ENCODE results near the gene RDM1.
"Not testable (repeated sequence)": the region's sequence is repeated elsewhere in the genome, so short reads cannot be mapped to it uniquely, and the experiment has no call there.

RDM1 gene

DNA sequence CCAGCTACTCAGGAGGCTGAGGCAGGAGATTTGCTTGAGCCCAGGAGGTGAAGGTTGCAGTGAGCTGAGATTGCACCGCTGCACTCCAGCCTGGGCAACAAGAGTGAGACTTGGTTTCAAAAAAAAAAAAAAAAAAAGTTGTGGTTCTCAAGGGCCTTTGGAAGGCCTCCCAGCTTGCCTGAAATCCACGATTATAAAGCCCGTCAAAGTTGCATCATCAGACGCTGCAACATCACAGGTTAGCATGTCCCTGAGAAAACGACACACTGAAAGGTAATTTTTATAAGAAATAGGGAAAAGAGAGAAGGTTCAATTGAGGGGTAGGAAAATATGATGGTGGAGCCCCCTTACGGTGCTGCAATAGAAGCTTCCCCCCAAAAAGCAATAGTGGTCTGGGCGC lies 17.5 kb upstream of the RDM1 start:
- H3K4me1 Mint-ChIP-seq, result peaks cover 2% of the 10 kb centered on the region
- no peaks in the 10 kb centered on the region for H3K36me3 Mint-ChIP-seq (ENCODE audit: low read depth)
- no peaks in the 10 kb centered on the region for H3K9me3 Mint-ChIP-seq
- H3K27me3 Mint-ChIP-seq, result no peaks in the 10 kb centered on the region
- no peak overlapping the region for H3K4me3 Mint-ChIP-seq
- no peak overlapping the region for H3K27ac Mint-ChIP-seq
- DNase-seq, result no peak
- no peak for ATAC-seq

DNA sequence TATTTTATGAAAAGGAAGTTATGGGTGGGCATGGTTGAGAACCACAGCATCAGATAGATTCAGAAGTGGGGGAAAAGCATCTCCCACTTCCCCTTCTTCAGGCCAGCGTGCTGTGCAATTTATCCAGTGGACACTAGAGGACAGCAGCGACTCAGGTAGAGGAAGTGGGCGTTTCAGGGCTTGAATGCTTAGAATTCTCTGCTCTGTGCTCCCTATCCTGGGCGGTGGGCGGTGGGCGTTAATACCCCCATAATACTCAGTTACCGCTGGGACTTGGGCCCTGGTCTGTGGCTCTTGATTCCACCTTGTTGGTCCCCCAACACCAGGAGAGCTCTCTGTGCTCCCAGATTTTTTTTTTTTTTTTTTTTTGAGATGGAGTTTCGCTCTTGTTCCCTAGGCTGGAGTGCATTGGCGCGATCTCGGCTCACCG lies 16.6 kb upstream of the RDM1 start:
- H3K27ac Mint-ChIP-seq, result no peak overlapping the region
- H3K9me3 Mint-ChIP-seq, result no peaks in the 10 kb centered on the region
- ATAC-seq (peak; percentile 73), DNase-seq (peak; percentile 59)
- no peak overlapping the region for H3K4me3 Mint-ChIP-seq
- no peaks in the 10 kb centered on the region for H3K36me3 Mint-ChIP-seq (ENCODE audit: low read depth)
- H3K27me3 Mint-ChIP-seq, result no peaks in the 10 kb centered on the region
- peaks cover 2% of the 10 kb centered on the region for H3K4me1 Mint-ChIP-seq

DNA sequence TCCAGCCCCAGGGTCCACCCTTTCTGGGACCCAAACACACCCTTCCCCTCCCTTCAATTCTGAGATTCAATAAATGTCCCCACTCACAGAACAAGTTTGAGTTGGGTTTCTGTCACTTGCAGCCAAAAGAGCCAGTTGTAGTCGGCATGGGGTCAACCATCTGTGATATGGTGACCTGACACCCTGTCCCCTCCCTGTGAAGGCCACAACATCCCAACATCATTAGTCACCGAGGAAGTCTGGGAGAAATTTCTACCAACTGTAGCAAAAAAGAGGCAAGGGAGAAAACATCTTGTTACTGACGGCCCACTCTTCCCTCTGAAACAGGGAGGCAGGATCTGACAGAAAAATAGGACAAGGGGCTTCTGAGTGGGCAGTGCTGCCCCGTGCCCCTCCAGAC lies 13.6 kb upstream of the RDM1 start:
- no peaks in the 10 kb centered on the region for H3K36me3 Mint-ChIP-seq (ENCODE audit: low read depth)
- H3K4me3 Mint-ChIP-seq, result no peak overlapping the region
- DNase-seq (no peak), ATAC-seq (no peak)
- H3K4me1 Mint-ChIP-seq, result peaks cover 2% of the 10 kb centered on the region
- H3K27ac Mint-ChIP-seq, result no peak overlapping the region
- no peaks in the 10 kb centered on the region for H3K27me3 Mint-ChIP-seq
- H3K9me3 Mint-ChIP-seq, result no peaks in the 10 kb centered on the region

DNA sequence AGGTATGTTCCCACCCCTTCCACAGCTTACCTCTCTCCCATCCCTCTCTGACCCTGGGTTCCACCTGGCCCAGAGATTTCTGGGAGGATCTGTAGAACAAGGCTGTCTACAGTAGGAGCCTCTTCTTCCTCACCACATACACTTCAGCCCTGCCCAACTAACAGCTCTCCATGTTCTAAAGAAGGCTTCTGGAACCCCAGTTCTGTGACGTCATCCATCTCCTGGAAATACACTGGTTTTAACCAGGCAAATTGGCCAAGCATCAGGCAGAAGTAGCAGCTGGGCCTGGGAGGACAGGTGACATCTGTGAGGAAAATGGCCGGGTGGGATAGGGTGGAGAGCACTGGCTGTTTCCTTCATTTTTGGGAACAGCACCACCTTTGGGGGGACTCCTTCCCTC lies 13.0 kb upstream of the RDM1 start, which contains the start of gene LYZL6:
LYZL6 (minus strand) TSS at position 177 of the 400 bp plus-strand sequence. CDS start 4,357 bp downstream, outside the sequence.
- H3K27ac Mint-ChIP-seq, result no peak within 1 kb of the TSS
- H3K27me3 Mint-ChIP-seq, result no peaks in the 10 kb centered on the region
- H3K4me3 Mint-ChIP-seq, result no peak within 1 kb of the TSS
- no peaks in the 10 kb centered on the region for H3K36me3 Mint-ChIP-seq (ENCODE audit: low read depth)
- ATAC-seq (no peak), DNase-seq (no peak)
- H3K9me3 Mint-ChIP-seq, result no peaks in the 10 kb centered on the region
- peaks cover 2% of the 10 kb centered on the region for H3K4me1 Mint-ChIP-seq

DNA sequence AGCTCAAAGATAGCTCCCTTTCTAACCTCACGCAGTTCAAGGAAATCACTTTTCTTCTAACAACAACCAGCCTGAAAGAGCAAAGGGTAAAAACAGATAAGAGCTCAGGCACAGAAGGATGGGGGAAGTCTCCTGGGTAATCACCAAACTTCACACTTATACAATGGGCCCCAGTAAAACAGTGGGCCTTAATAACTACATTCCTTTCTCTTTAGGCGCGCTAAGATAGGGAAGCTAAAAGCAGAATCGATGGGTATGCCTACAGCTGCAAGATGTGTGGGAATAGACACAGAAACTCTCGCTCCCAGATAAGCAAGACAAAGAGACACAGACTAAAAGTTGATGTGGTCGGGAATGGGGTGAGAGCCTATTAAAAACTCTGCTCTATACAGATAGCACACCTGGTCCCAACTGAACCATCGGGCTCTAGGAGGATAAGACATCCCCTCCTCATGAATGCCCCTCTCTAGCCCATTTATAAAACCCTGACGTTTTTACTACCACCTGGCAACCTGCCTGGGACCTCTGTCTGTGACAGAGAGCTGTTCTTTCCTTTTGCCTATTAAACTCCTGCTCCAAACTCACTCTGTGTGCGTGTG lies 12.1 kb upstream of the RDM1 start:
- Mint-ChIP-seq H3K4me1 (peaks cover 2% of the 10 kb centered on the region), H3K27ac (no peak overlapping the region), H3K36me3 (ENCODE audit: low read depth) (no peaks in the 10 kb centered on the region), H3K4me3 (no peak overlapping the region), H3K9me3 (no peaks in the 10 kb centered on the region), H3K27me3 (no peaks in the 10 kb centered on the region)
- ATAC-seq (no peak), DNase-seq (no peak)

DNA sequence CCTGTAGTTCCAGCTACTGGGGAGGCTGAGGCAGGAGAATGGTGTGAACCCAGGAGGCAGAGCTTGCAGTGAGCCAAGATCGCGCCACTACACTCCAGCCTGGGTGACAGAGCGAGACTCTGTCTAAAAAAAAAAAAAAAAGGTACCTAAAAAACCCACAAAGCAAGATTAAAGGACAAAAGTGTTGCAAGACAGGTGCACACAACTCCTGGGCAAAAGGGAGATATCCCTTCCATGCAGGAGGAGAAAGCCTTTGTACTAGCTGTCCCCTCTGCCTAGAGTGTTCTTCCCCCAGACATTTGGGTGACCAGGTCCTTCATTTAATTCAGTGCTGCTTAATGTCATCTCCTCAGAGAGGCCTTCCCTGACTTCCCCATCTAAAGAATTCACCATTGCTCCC lies 7.9 kb upstream of the RDM1 start:
- H3K27ac Mint-ChIP-seq; H3K36me3 Mint-ChIP-seq (ENCODE audit: low read depth); H3K9me3 Mint-ChIP-seq: not testable (repeated sequence)

DNA sequence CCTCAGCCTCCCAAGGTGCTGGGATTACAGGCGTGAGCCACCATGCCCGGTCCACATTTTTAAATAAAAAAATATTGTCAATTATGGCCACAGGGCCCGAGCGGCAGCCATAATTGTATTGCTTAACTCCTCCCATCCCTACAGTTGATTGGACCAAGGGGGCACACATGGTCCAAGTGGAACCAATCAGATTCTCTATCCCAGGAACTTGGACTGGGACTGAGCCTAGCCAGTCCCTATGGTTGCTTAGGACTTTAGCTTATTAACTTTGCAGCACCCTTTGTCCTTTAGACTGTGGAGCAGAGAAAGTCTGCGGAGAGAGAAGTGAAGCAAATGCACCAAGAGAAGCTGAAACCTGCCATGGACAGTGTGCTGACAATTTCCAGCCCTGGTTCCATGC lies 5.5 kb upstream of the RDM1 start:
- no peaks in the 10 kb centered on the region for H3K9me3 Mint-ChIP-seq
- H3K4me3 Mint-ChIP-seq, result no peak overlapping the region
- ATAC-seq (no peak), DNase-seq (no peak)
- H3K36me3 Mint-ChIP-seq (ENCODE audit: low read depth), result no peaks in the 10 kb centered on the region
- H3K27me3 Mint-ChIP-seq, result no peaks in the 10 kb centered on the region
- H3K27ac Mint-ChIP-seq, result no peak overlapping the region
- peaks cover 5% of the 10 kb centered on the region for H3K4me1 Mint-ChIP-seq

More for the DNA sequence above, 7.9 kb upstream of the RDM1 start:
- H3K4me1 Mint-ChIP-seq, ATAC-seq, H3K4me3 Mint-ChIP-seq, DNase-seq, H3K27me3 Mint-ChIP-seq: not testable (repeated sequence)

DNA sequence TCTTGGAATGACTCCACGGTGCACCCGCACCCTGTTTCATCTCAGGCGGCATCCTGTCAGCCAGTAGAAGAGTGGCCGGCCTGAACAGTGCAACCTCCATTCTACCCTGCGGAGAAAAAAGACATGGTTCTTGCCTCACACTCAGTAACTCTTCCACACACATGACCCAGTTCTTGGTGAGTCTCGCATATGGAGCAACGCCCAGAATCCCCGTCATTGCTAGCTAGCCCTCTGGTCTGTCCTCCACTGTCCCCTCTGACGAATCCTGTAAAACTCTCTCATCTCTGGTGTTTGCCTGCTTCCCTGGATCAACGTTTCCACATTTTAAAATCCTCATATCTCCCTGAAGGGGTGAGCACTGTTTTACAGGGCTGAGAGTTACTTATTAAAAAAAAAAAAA lies 4.2 kb upstream of the RDM1 start:
- no peak overlapping the region for H3K27ac Mint-ChIP-seq
- no peak overlapping the region for H3K4me3 Mint-ChIP-seq
- no peaks in the 10 kb centered on the region for H3K9me3 Mint-ChIP-seq
- ATAC-seq, result no peak
- peaks cover 18% of the 10 kb centered on the region for H3K4me1 Mint-ChIP-seq
- DNase-seq, result no peak
- H3K27me3 Mint-ChIP-seq, result peaks cover 4% of the 10 kb centered on the region
- H3K36me3 Mint-ChIP-seq (ENCODE audit: low read depth), result peaks cover 3% of the 10 kb centered on the region

DNA sequence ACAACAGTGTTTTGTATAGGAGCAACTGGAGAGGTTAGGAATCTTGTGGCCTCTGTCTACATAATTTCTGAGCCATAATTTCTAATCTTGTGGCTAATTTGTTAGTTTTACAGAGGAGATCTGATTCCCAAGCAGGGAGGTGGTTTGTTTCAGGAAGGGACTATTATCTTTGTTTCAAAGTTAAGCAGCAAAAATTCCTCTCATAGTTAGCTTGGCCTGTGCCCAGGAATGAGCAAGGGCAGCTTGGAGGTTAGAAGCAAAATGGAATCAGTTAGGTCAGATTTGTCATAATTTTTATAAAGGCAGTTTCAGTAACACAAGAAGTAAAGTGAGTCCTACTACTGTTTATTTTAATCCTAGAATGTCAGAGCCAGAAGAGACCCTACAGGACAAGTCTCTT lies 2.0 kb upstream of the RDM1 start:
- no peak for DNase-seq
- Mint-ChIP-seq H3K9me3 (no peaks in the 10 kb centered on the region), H3K4me1 (peaks cover 22% of the 10 kb centered on the region), H3K27ac (no peak overlapping the region), H3K27me3 (peaks cover 4% of the 10 kb centered on the region), H3K4me3 (no peak overlapping the region), H3K36me3 (ENCODE audit: low read depth) (peaks cover 3% of the 10 kb centered on the region)
- no peak for ATAC-seq

DNA sequence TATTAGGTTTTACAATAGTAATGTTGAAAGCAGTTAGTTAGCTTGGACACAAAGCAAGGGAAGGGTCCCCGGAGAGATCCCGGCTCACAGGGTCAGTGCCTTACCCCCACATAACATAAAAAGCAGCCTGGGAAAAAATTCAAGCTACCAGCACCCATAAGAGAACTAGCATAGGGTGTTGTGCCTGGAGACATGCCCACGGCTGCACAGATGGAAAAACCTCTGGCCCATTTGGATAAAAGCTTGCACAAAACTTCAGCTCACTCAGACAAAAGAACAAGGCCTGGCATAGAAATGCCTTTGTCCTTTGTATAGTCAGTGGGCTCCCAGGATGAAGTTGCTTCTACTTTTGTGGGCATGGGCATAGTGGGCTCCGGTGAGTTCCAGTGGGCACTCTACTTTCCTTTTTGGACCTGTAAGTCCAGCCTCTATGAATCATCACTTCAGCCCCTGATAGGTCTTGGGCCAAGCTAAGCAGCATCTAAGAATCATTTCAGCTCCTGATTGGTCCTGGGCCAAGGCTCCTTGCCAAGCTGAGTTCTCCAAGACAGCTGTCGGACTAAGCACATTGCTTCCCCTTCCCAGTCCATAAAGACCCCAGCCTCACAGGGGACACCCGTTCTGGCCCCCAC lies 1.3 kb upstream of the RDM1 start:
- no peak overlapping the region for H3K4me3 Mint-ChIP-seq

DNA sequence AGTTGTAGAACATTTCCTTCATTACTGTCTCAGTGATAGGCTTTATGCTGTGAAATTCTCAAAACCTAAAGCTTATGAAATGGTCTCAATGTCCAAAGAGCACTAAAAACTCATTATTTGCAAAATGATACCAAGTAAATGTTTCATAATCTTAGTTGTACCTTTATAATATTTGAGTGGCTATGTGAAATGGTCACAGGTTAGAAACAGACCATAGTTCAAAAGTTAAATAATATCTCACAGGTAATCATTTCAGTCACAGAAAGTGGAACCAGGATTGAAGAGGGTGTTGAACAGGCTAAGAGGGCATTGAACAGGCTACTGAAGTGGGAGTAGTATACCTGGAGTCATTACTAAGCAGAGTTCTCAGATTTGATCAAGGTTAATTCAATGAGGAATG lies 2.9 kb downstream of the RDM1 start:
- Mint-ChIP-seq H3K27ac (no peak overlapping the region), H3K4me3 (no peak overlapping the region), H3K4me1 (peaks cover 27% of the 10 kb centered on the region), H3K36me3 (ENCODE audit: low read depth) (peaks cover 8% of the 10 kb centered on the region), H3K27me3 (peaks cover 4% of the 10 kb centered on the region), H3K9me3 (no peaks in the 10 kb centered on the region)
- DNase-seq (no peak), ATAC-seq (no peak)

More for the DNA sequence above, 1.3 kb upstream of the RDM1 start:
- Mint-ChIP-seq H3K4me1 (peaks cover 22% of the 10 kb centered on the region), H3K27ac (no peak overlapping the region), H3K27me3 (peaks cover 4% of the 10 kb centered on the region), H3K9me3 (no peaks in the 10 kb centered on the region), H3K36me3 (ENCODE audit: low read depth) (peaks cover 3% of the 10 kb centered on the region)
- DNase-seq (no peak), ATAC-seq (no peak)

DNA sequence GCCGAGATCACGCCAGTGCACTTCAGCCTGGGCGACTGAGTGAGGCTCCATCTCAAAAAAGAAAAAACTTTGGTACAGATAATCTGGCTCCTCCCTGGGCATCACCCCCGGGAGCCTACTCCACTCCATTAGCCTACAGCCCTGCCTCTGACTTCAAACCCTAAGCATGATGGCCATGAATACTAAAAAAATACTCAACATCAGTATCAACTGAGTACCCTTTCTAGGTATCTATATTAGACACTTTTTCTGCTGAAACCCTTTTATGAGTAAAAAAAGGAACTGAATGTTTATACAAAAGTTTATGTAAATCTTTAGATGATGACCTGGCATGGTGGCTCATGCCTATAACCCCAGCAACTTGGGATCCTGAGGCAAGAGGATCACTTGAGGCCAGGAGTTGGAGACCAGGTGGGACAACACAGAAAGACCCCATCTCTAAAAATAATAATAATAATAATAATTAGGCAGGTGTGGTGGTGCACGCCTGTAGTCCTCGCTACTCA lies 6.9 kb downstream of the RDM1 start:
- DNase-seq (no peak), ATAC-seq (no peak)
- H3K27ac Mint-ChIP-seq, result no peak overlapping the region
- no peaks in the 10 kb centered on the region for H3K9me3 Mint-ChIP-seq
- peaks cover 23% of the 10 kb centered on the region for H3K4me1 Mint-ChIP-seq
- peaks cover 5% of the 10 kb centered on the region for H3K36me3 Mint-ChIP-seq (ENCODE audit: low read depth)
- no peak overlapping the region for H3K4me3 Mint-ChIP-seq
- H3K27me3 Mint-ChIP-seq, result no peaks in the 10 kb centered on the region

DNA sequence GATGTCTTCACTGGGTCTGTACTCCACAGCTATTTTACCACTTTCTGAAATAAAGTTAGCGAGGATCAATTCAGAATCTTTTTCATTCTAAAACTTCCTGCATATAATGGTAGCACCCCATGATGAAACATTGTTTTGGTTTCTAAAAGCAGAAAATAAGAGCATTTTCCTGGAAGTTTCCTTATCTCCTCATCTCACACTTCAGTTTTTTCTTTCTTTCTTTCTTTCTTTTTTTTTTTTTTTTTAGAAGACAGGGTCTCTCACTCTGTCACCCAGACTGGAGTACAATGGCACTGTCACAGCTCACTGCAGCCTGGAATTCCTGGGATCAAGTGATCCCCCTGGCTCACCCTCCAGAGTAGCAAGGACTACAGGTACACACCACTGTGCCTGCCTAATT lies 10.3 kb downstream of the RDM1 start:
- H3K9me3 Mint-ChIP-seq, result no peaks in the 10 kb centered on the region
- peaks cover 32% of the 10 kb centered on the region for H3K4me1 Mint-ChIP-seq
- no peak overlapping the region for H3K4me3 Mint-ChIP-seq
- H3K36me3 Mint-ChIP-seq (ENCODE audit: low read depth), result peaks cover 5% of the 10 kb centered on the region
- H3K27me3 Mint-ChIP-seq, result no peaks in the 10 kb centered on the region
- H3K27ac Mint-ChIP-seq, result no peak overlapping the region
- ATAC-seq (no peak), DNase-seq (no peak)

DNA sequence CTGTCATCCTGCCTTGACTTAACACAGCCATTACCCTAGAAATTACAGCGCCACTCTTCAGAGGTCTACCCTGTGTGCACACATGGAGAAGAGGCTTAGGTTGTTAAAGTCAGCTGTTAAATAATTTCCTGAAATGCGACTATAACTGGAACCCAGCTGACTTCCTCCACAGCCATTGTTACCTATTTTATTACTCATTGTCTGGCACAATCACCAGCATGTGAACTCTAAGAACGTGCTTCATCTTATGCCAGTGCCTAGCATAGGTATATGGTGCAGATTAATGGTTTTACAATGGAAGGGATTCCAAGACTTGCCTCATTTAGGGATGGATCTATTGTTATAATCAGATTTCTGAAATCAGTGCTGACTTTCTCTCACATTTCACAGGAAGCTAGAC lies 11.9 kb downstream of the RDM1 start:
- DNase-seq (no peak), ATAC-seq (no peak)
- H3K27ac Mint-ChIP-seq, result no peak overlapping the region

DNA sequence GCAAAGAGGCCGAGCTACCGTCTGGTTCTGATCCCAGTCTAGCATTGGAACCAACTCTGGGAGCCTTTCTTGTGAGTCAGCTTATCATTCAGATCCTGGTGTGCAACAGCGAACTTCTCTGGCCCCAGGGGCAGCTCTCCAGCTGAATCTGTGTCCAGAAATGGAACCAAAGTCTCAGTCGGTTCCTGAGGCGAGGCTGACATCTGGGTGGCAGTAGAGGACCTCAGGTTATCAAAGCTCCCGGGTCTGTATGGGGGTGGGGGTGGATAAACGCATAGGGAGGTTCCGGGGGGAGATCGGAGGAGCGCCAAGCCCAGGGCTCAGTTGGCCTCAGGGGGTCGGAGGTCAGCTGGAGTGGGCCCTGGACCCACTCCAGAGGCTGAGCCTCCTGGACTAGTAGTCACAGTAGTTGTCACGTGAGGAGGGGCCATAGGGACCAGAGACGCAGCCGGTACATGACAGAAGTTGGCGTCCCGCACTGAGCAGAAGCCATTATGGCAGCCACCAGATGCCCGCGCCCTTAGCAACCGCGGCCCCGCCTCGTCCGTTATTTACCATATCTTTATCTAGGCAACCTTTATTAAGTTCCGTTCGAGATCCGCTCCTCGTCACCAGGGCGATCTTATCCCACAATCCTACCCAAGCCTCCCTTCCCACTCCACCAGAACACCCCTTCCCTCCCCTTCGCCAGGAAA lies 12.9 kb downstream of the RDM1 start:
- peaks cover 50% of the 10 kb centered on the region for H3K4me1 Mint-ChIP-seq
- H3K27me3 Mint-ChIP-seq, result no peaks in the 10 kb centered on the region
- no peak overlapping the region for H3K4me3 Mint-ChIP-seq
- DNase-seq, result no peak
- ATAC-seq, result no peak
- no peaks in the 10 kb centered on the region for H3K36me3 Mint-ChIP-seq (ENCODE audit: low read depth)
- H3K27ac Mint-ChIP-seq, result no peak overlapping the region
- no peaks in the 10 kb centered on the region for H3K9me3 Mint-ChIP-seq

More for the DNA sequence above, 11.9 kb downstream of the RDM1 start:
- Mint-ChIP-seq H3K36me3 (ENCODE audit: low read depth) (no peaks in the 10 kb centered on the region), H3K4me3 (no peak overlapping the region), H3K9me3 (no peaks in the 10 kb centered on the region), H3K4me1 (peaks cover 42% of the 10 kb centered on the region), H3K27me3 (no peaks in the 10 kb centered on the region)
